Measurements from ENCODE around the gene MEGF8. TPM values are rescaled to one million over a fixed set of nuclear protein-coding genes. Genes with fewer than 3 reads are reported as not detected.

MEGF8 gene
- total and polyA plus RNA-seq, 9 of the 15 experiments (the other 6 are each of a cell fraction or from before 2014, with no cell fraction given), result 0.28 to 13.1 (median 3.0) TPM

DNA sequence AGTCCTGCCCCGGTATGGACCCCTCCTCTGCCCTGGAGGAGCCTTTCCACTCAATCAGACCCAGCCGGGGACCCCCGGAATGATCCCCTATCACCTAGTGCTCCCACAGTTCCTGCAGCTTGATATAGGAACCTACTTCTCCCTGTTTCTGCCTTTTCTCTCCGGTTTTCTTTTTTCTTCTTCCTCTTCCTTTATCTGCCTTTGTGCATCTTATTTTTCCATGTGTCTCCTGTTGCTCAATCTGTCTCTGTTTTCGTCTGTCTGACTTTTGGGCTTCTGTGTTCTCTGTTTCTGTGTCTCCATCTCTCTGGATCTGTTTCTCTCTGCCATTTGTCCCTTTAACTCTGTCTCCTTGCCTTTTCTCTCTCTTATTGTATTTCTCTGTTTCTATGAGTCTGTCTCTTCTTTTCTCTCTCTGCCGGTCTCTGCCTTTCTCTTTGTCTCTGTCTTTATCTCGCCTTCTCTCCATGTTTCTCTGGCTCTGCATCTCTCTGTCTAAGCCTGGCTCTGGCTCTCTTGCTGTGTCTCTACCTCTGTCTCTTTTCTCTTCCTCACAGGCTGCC is 10.0 kb downstream of the MEGF8 start (continued):
- TF ChIP-seq NR1H2 (CRISPR knock-in tag; IDR thresholded peaks at IDR 0.05), result no peak

DNA sequence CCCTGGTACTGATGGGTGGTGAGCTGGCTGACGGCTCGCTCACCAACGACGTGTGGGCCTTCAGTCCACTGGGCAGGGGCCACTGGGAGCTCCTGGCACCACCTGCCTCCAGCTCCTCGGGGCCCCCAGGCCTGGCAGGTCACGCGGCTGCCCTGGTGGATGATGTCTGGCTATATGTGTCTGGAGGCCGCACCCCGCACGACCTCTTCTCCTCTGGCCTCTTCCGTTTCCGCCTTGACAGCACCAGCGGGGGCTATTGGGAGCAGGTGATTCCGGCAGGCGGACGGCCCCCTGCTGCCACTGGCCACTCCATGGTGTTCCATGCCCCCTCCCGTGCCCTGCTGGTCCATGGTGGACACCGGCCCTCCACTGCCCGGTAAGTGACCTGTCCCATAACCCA is 10.5 kb downstream of the MEGF8 start:
- in situ Hi-C loops (cut with MboI), result no loop called here
- no peaks in the 10 kb centered on the region for H4K20me1 ChIP-seq (replicated peaks; ENCODE audit: control insufficient read depth, insufficient read depth, low read length)
- H3K79me2 ChIP-seq (ENCODE audit: control insufficient read depth, insufficient read depth, low read length), result no peaks in the 10 kb centered on the region
- no peaks in the 10 kb centered on the region for H3K9me3 ChIP-seq (replicated peaks; ENCODE audit: control insufficient read depth, insufficient read depth, low read depth, low read length)
- H3K36me3 ChIP-seq (ENCODE audit: control insufficient read depth, insufficient read depth, low read length), result peaks cover 15% of the 10 kb centered on the region; the same call in 2 of the 3 replicates
- 75% methylated on average over 10 of the region's 19 CpGs for WGBS (ENCODE audit: insufficient coverage, low coverage, missing lambda C conversion rate)
- no TSS peak for BruUV-seq (replicated peaks)
- H3K4me2 ChIP-seq (ENCODE audit: insufficient read depth, low read length), result no peak overlapping the region
- H2AFZ ChIP-seq (ENCODE audit: low read depth, low read length), result no peak overlapping the region
- intact Hi-C loops (cut with micrococcal nuclease), result no loop called here
- no peak overlapping the region for H3K27ac ChIP-seq (ENCODE audit: extremely low read depth, low read depth, low read length)
- DNase-seq (ENCODE audit: extremely low read depth in 1 of 4, low spot score in 3 of 4), result no peak
- no peaks in the 10 kb centered on the region for H3K27me3 ChIP-seq (ENCODE audit: control insufficient read depth in 2 of 2, insufficient read depth in 2 of 2, low read length in 2 of 2)
- FAIRE-seq, result no peak
- H3K9ac ChIP-seq (ENCODE audit: insufficient read depth in 1 of 2, low read depth in 2 of 2, low read length in 2 of 2), result peak overlapping the region in 1 of 2 experiments; percentile 45; a peak in 1 of 4 replicates
- peaks cover 0 to 17% of the 10 kb centered on the region in 2 experiments; a peak in 2 of 5 replicates for H3K4me1 ChIP-seq (replicated peaks in 1 of 2; ENCODE audit: control insufficient read depth in 2 of 2, insufficient read depth in 2 of 2, low read length in 2 of 2)
- ChIA-PET CTCF (ENCODE audit: low intra/inter-chr PET ratio) (no interaction called here), POLR2A (interaction anchor here (0.7 kb wide), 1 partner anchor 93 kb away, joined by 3 read pairs; no protein-coding TSS in a partner anchor)
- H3K9me1 ChIP-seq (ENCODE audit: control insufficient read depth, insufficient read depth, low read length), result peaks cover 3% of the 10 kb centered on the region
- ATAC-seq, result no peak
- no peak overlapping the region for H3K4me3 ChIP-seq
- TF ChIP-seq KAT2B (IDR thresholded peaks at IDR 0.05; ENCODE audit: low read depth, low read length) (no peak), WHSC1 (IDR thresholded peaks at IDR 0.05; ENCODE audit: low read length) (no peak), TSC22D4 (tag; IDR thresholded peaks at IDR 0.05) (no peak), ZBTB8A (IDR thresholded peaks at IDR 0.05; ENCODE audit: partially characterized antibody) (no peak), ZNF408 (CRISPR knock-in tag; IDR thresholded peaks at IDR 0.05; ENCODE audit: low read depth) (no peak), TAF15 (IDR thresholded peaks at IDR 0.05; ENCODE audit: low read depth, low read length) (no peak), ZNF121 (CRISPR knock-in tag; conservative IDR thresholded peaks at IDR 0.05) (no peak), HNRNPUL1 (IDR thresholded peaks at IDR 0.05; ENCODE audit: low read length) (no peak), SETDB1 (IDR thresholded peaks at IDR 0.05; ENCODE audit: low read length) (no peak), CBX1 (IDR thresholded peaks at IDR 0.05; ENCODE audit: low read depth) (no peak), HEY1 (CRISPR knock-in tag; IDR thresholded peaks at IDR 0.05; ENCODE audit: borderline replicate concordance) (no peak), HMG20B (CRISPR knock-in tag; IDR thresholded peaks at IDR 0.05) (no peak), KLF16 (IDR thresholded peaks at IDR 0.05) (no peak)
- TF ChIP-seq, protein P1, sequence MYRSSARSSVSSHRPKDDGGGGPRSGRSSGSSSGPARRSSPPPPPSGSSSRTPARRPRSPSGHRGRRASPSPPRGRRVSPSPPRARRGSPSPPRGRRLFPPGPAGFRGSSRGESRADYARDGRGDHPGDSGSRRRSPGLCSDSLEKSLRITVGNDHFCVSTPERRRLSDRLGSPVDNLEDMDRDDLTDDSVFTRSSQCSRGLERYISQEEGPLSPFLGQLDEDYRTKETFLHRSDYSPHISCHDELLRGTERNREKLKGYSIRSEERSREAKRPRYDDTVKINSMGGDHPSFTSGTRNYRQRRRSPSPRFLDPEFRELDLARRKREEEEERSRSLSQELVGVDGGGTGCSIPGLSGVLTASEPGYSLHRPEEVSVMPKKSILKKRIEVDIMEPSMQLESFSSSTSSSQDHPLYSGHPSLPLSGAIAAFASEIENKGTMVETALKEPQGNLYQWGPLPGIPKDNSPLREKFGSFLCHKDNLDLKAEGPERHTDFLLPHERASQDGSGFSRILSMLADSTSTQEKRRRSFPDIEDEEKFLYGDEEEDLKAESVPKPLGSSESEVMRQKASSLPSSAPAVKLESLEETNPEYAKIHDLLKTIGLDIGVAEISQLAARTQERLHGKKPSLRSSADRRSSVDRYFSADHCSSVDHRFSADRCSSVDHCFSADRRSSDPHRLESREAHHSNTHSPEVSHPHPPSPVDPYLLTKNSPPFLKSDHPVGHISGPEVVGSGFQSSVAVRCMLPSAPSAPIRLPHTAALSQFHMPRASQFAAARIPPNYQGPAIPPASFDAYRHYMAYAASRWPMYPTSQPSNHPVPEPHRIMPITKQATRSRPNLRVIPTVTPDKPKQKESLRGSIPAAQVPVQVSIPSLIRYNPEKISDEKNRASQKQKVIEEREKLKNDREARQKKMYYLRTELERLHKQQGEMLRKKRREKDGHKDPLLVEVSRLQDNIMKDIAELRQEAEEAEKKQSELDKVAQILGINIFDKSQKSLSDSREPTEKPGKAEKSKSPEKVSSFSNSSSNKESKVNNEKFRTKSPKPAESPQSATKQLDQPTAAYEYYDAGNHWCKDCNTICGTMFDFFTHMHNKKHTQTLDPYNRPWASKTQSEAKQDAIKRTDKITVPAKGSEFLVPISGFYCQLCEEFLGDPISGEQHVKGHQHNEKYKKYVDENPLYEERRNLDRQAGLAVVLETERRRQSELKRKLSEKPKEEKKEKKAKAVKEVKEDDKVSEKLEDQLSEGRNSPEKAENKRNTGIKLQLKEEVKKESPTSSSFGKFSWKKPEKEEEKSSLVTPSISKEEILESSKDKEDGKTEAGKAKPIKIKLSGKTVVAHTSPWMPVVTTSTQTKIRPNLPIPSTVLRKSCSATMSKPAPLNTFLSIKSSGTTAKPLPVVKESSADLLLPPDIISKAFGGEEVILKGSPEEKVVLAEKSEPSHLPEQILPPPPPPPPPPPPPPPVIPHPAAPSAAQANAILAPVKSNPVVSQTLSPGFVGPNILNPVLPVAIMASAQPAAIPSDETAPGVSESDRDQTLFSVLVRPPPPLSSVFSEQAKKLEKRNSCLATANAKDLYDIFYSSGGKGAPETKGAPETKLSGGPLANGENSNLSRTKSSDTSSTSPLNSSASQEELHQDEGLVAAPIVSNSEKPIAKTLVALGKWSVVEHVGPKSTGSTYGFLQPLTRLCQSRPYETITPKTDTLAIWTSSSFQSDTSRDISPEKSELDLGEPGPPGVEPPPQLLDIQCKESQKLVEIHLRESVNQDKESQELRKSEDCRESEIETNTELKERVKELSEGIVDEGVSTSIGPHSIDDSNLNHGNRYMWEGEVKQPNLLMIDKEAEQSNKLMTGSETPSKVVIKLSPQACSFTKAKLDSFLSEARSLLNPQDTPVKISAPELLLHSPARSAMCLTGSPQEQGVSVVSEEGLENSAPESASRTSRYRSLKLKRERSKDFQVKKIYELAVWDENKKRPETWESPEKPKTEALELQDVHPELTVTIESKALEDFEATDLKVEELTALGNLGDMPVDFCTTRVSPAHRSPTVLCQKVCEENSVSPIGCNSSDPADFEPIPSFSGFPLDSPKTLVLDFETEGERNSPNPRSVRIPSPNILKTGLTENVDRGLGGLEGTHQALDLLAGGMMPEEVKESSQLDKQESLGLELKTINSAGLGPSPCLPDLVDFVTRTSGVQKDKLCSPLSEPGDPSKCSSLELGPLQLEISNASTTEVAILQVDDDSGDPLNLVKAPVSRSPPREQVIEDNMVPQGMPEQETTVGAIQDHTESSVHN (IDR thresholded peaks at IDR 0.05; ENCODE audit: borderline replicate concordance in 1 of 2, low read depth in 1 of 2), result no peak

Data from K562 (cell line).